H1 (cell line): Measurements from ENCODE around the gene GLDC. TPM values are rescaled to one million over a fixed set of nuclear protein-coding genes. Genes with fewer than 3 reads are reported as not detected.

Experiments
- CTCF ChIA-PET: fragments of 300-600 bp; sonication (Branson Sonifier 250); formaldehyde crosslinking; loops from one replicate; lab custom pipeline; 2021; ENCODE audit not compliant: partially characterized antibody; lab: Charles Lee
- POLR2A ChIA-PET: fragments of 300-600 bp; sonication (Branson Sonifier 250); formaldehyde crosslinking; loops from one replicate; lab custom pipeline; 2021; ENCODE audit warnings: inconsistent platforms; ENCODE audit not compliant: partially characterized antibody; lab: Charles Lee
- DNase-seq, 2 experiments: peaks; one replicate each; pipeline versions ENCODE4 v3.0.0 to v3.0.0-alpha.2; 2010 to 2022; ENCODE audit warnings: low spot score in 2 of 2, low read depth in 1 of 2, mixed read lengths in 1 of 2
- FAIRE-seq: peaks from 2 replicates; lab custom pipeline; 2011; peaks lifted over from hg19 to GRCh38; lab: Jason Lieb, UNC
- H2AFZ ChIP-seq: 2 replicates; pipeline ENCODE4 v1.8.1; 2012; ENCODE audit warnings: low read length, inconsistent platforms
- H2AK5ac ChIP-seq: 2 replicates; pipeline ENCODE4 v1.6.1; 2013; ENCODE audit warnings: low read depth, low read length
- H2BK120ac ChIP-seq: replicated peaks from 2 replicates; pipeline ENCODE3; 2013; ENCODE audit warnings: low read depth, low read length, inconsistent platforms
- H2BK12ac ChIP-seq: 2 replicates; pipeline ENCODE4 v1.6.1; 2013; ENCODE audit warnings: low read depth, low read length
- H2BK15ac ChIP-seq: 2 replicates; pipeline ENCODE4 v1.6.1; 2013; ENCODE audit warnings: low read length
- H2BK20ac ChIP-seq: 2 replicates; pipeline ENCODE4 v1.6.1; 2013; ENCODE audit warnings: low read length
- H2BK5ac ChIP-seq: 2 replicates; pipeline ENCODE4 v1.6.1; 2013; ENCODE audit warnings: low read depth, low read length
- H3K14ac ChIP-seq: 2 replicates; pipeline ENCODE4 v1.6.1; 2013; ENCODE audit warnings: inconsistent platforms; ENCODE audit not compliant: insufficient read length
- H3K18ac ChIP-seq: 2 replicates; pipeline ENCODE4 v1.6.1; 2013; ENCODE audit warnings: low read length; ENCODE audit errors: extremely low read depth
- H3K23ac ChIP-seq: 2 replicates; pipeline ENCODE4 v1.6.1; 2013; ENCODE audit warnings: inconsistent platforms; ENCODE audit not compliant: insufficient read length
- H3K23me2 ChIP-seq: 2 replicates; pipeline ENCODE4 v1.6.1; 2013; ENCODE audit warnings: low read depth, low read length
- H3K27ac ChIP-seq: 2 replicates; pipeline ENCODE4 v1.6.1; 2011; ENCODE audit warnings: low read depth, low read length, inconsistent platforms
- H3K27me3 ChIP-seq, 4 experiments: replicated peaks in 1 of 4; 1 replicate in 1 of 4; 2 replicates in 3 of 4; pipeline versions ENCODE4 v1.6.1 to v1.8.1; 2011 to 2013; ENCODE audit warnings: low read length in 3 of 4, mild to moderate bottlenecking in 3 of 4, inconsistent platforms in 2 of 4, mixed read lengths in 2 of 4, moderate library complexity in 1 of 4; ENCODE audit not compliant: control insufficient read depth in 3 of 4, insufficient read depth in 3 of 4; ENCODE audit errors: extremely low read depth in 1 of 4
- H3K36me3 ChIP-seq, 4 experiments: 2 replicates each; pipeline versions ENCODE4 v1.6.1 to v1.8.1; 2011 to 2013; ENCODE audit warnings: mild to moderate bottlenecking in 4 of 4, low read length in 3 of 4, moderate library complexity in 2 of 4, control low read depth in 1 of 4, inconsistent platforms in 1 of 4; ENCODE audit not compliant: insufficient read depth in 4 of 4, control insufficient read depth in 2 of 4
- H3K4ac ChIP-seq: replicated peaks from 2 replicates; pipeline ENCODE3; 2013; ENCODE audit warnings: low read length, low read depth, mixed read lengths, inconsistent platforms; ENCODE audit not compliant: insufficient read length
- H3K4me1 ChIP-seq, 4 experiments: replicated peaks in 1 of 4; 1 replicate in 1 of 4; 2 replicates in 3 of 4; pipeline versions ENCODE4 v1.6.1 to v1.8.1; 2011 to 2013; ENCODE audit warnings: low read length in 3 of 4, inconsistent platforms in 2 of 4, mixed read lengths in 1 of 4; ENCODE audit not compliant: insufficient read depth in 4 of 4, control insufficient read depth in 3 of 4
- H3K4me2 ChIP-seq, 2 experiments: 2 replicates each; pipeline versions ENCODE4 v1.6.1 to v1.8.1; 2011 to 2013; ENCODE audit warnings: low read depth in 2 of 2, low read length in 2 of 2, control low read depth in 1 of 2, inconsistent platforms in 1 of 2, mild to moderate bottlenecking in 1 of 2; ENCODE audit not compliant: insufficient read depth in 1 of 2
- H3K4me3 ChIP-seq, 4 experiments: fragments of 200-600, 300-600 bp in 1 of 4; sonication (generic), shearing (Covaris generic), sonication (Bioruptor Twin) in 1 of 4; 2 replicates each; pipeline versions ENCODE4 v1.5.1 to v1.8.1; 2011 to 2016; ENCODE audit warnings: low read length in 4 of 4, low read depth in 3 of 4, control low read depth in 2 of 4, inconsistent platforms in 2 of 4, mild to moderate bottlenecking in 2 of 4, mixed read lengths in 1 of 4, moderate library complexity in 1 of 4; ENCODE audit not compliant: insufficient read depth in 2 of 4; ENCODE audit errors: extremely low read depth in 1 of 4
- H3K56ac ChIP-seq: replicated peaks from 2 replicates; pipeline ENCODE3; 2013; ENCODE audit warnings: low read depth, mild to moderate bottlenecking, mixed read lengths, low read length, inconsistent platforms; ENCODE audit not compliant: insufficient read length
- H3K79me1 ChIP-seq: 2 replicates; pipeline ENCODE4 v1.6.1; 2013; ENCODE audit warnings: low read depth, low read length, control low read depth
- H3K79me2 ChIP-seq, 2 experiments: 2 replicates each; pipeline versions ENCODE4 v1.6.1 to v1.8.1; 2012 to 2013; ENCODE audit warnings: low read length in 2 of 2, mild to moderate bottlenecking in 2 of 2, inconsistent platforms in 1 of 2; ENCODE audit not compliant: insufficient read depth in 2 of 2, control insufficient read depth in 1 of 2
- H3K9ac ChIP-seq, 4 experiments: replicated peaks in 1 of 4; 1 replicate in 1 of 4; 2 replicates in 3 of 4; pipeline versions ENCODE4 v1.6.1 to v1.8.1; 2011 to 2013; ENCODE audit warnings: low read depth in 3 of 4, low read length in 3 of 4, control low read depth in 2 of 4, mild to moderate bottlenecking in 2 of 4, moderate library complexity in 2 of 4, inconsistent platforms in 1 of 4; ENCODE audit errors: extremely low read depth in 1 of 4
- H3K9me3 ChIP-seq, 2 experiments: 2 replicates each; pipeline versions ENCODE4 v1.6.1 to v1.8.1; 2012 to 2013; ENCODE audit warnings: mild to moderate bottlenecking in 2 of 2, moderate library complexity in 2 of 2, control low read depth in 1 of 2, inconsistent platforms in 1 of 2, low read depth in 1 of 2, low read length in 1 of 2, mixed read lengths in 1 of 2; ENCODE audit not compliant: insufficient read depth in 2 of 2
- H4K20me1 ChIP-seq, 2 experiments: replicated peaks in 1 of 2; 2 replicates each; pipeline versions ENCODE3 to v1.8.1; 2011 to 2013; ENCODE audit warnings: inconsistent platforms in 2 of 2, low read length in 2 of 2, mild to moderate bottlenecking in 1 of 2; ENCODE audit not compliant: insufficient read depth in 2 of 2, control insufficient read depth in 1 of 2
- H4K5ac ChIP-seq: 2 replicates; pipeline ENCODE4 v1.6.1; 2013; ENCODE audit warnings: low read length, low read depth, mixed read lengths, inconsistent platforms; ENCODE audit not compliant: insufficient read length
- H4K8ac ChIP-seq: 2 replicates; pipeline ENCODE4 v1.8.0; 2013; ENCODE audit warnings: mild to moderate bottlenecking, moderate library complexity, low read length, inconsistent platforms; ENCODE audit not compliant: insufficient read depth; ENCODE audit errors: extremely low read depth
- H4K91ac ChIP-seq: replicated peaks from 2 replicates; pipeline ENCODE3; 2013; ENCODE audit warnings: low read length, mixed read lengths, inconsistent platforms; ENCODE audit not compliant: insufficient read length
- ASH2L ChIP-seq: fragments of 200-600, 300-600 bp; sonication (generic); IDR thresholded peaks from one replicate; pipeline ENCODE4 v1.7.1; 2017; ENCODE audit warnings: low read length
- CEBPB ChIP-seq: IDR thresholded peaks from 2 replicates; pipeline ENCODE4 v1.6.1; 2012; ENCODE audit warnings: low read depth, low read length
- CREB1 ChIP-seq: IDR thresholded peaks from 2 replicates; pipeline ENCODE4 v1.6.1; 2012; ENCODE audit warnings: inconsistent platforms
- KDM1A ChIP-seq: fragments of 200-600, 300-600 bp; sonication (generic); IDR thresholded peaks from 2 replicates; pipeline ENCODE4 v1.7.1; 2016; ENCODE audit warnings: mild to moderate bottlenecking, low read length, borderline replicate concordance
- NRF1 ChIP-seq: IDR thresholded peaks from 2 replicates; pipeline ENCODE4 v1.6.1; 2011; ENCODE audit warnings: mild to moderate bottlenecking, low read depth, low read length, improper control_type of control experiment
- RXRA ChIP-seq: IDR thresholded peaks from 2 replicates; pipeline ENCODE4 v1.6.1; 2011; ENCODE audit warnings: low read depth, mild to moderate bottlenecking, low read length, moderate library complexity; ENCODE audit not compliant: insufficient read depth
- TAF7 ChIP-seq: optimal IDR thresholded peaks from 2 replicates; pipeline ENCODE3; 2011; ENCODE audit warnings: low read depth, mild to moderate bottlenecking, inconsistent platforms, low read length, moderate library complexity, borderline replicate concordance
- WGBS, 2 experiments: shearing (Covaris generic) in 1 of 2; methylation state at CpG; one replicate each; pipeline versions ENCODE4 v1.1.6 to v1.1.7; 2013 to 2015; ENCODE audit warnings: low lambda C conversion rate in 2 of 2, mixed read lengths in 2 of 2, inconsistent platforms in 1 of 2, low coverage in 1 of 2, missing lambda C conversion rate in 1 of 2; ENCODE audit not compliant: insufficient replicate concordance in 2 of 2, insufficient coverage in 1 of 2, insufficient read length in 1 of 2; ENCODE audit errors: extremely low coverage in 1 of 2, missing lambda C conversion rate in 1 of 2; 5-methylcytosine and 5-hydroxymethylcytosine counted together
- polyA plus RNA-seq, 7 experiments: library from polyadenylated mRNA; depleted of rRNA in 3 of 7; stranded (reverse) in 5 of 7; unstranded in 2 of 7; fragments of >200 nt in 5 of 7; fragments of 200-250 nt in 2 of 7; gene quantifications; 1 replicate in 5 of 7; 2 replicates in 1 of 7; 4 replicates in 1 of 7; pipeline versions ENCODE4 v1.2.1 to v1.2.3, GENCODE V29; 2011 to 2013; ENCODE audit warnings: missing spikeins in 2 of 7, mixed read lengths in 2 of 7
- total RNA-seq: library from RNA; stranded (reverse); fragmentation: NEBNext Ultra II Directional; extraction: Animal tissue kit (Norgen Biotek cat#: 25700); gene quantifications from 2 replicates; pipeline ENCODE4 v1.2.1, GENCODE V29; 2021

Gene GLDC
- total and polyA plus RNA-seq, 2 of the 8 experiments (the other 6 are each of a cell fraction or from before 2014, with no cell fraction given) = 48.8 to 101 TPM

DNA sequence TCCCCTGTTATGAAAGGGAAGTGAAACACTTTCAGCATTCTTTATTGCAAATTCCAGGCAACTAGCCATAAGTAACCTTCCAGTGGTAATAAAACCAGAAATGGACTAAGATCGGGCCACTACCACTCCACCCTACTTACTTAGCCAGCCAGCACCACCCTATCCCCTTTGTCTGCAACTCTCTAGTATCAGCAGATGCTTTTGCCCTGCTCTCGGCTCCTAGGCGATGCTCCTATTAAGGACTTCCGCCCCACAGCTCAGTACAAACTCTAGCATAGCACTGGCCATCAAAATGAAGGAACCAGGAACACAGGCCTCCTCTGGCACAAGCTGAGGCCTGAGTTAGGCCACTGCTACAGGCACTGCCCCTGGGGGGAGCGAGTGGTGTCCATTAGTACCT is 81.2 kb downstream of the GLDC start:
- no peaks in the 10 kb centered on the region for H3K4me1 ChIP-seq
- FAIRE-seq (no peak), DNase-seq (no peak)
- H3K79me1 ChIP-seq = no peaks in the 10 kb centered on the region
- no peak overlapping the region for H3K4me3 ChIP-seq
- POLR2A ChIA-PET = no interaction called here
- H2BK12ac ChIP-seq = no peak overlapping the region
- no peak overlapping the region for H4K91ac ChIP-seq
- no peak overlapping the region for H2BK15ac ChIP-seq
- H2AK5ac ChIP-seq = no peak overlapping the region
- H2BK5ac ChIP-seq = no peak overlapping the region
- no peak overlapping the region for H3K18ac ChIP-seq
- H4K20me1 ChIP-seq = no peaks in the 10 kb centered on the region
- 99% methylated on average over 5 of the region's 5 CpGs; no CpG with 5 or more reads in 1 of the 2 experiments for WGBS, 2 experiments
- no peak overlapping the region for H3K14ac ChIP-seq
- H3K36me3 ChIP-seq = peaks cover 0 to 9% (median 0%) of the 10 kb centered on the region in 4 experiments; a peak in 5 of 8 replicates
- H3K9me3 ChIP-seq = no peaks in the 10 kb centered on the region
- H2AFZ ChIP-seq = no peak overlapping the region
- H3K27ac ChIP-seq = no peak overlapping the region
- no peak overlapping the region for H3K9ac ChIP-seq
- H3K4me2 ChIP-seq = no peak overlapping the region
- H2BK120ac ChIP-seq = no peak overlapping the region
- H3K23ac ChIP-seq = no peak overlapping the region
- no peak overlapping the region for H2BK20ac ChIP-seq
- H3K79me2 ChIP-seq = no peaks in the 10 kb centered on the region
- no peak overlapping the region for H3K56ac ChIP-seq
- CTCF ChIA-PET = interaction anchor here (0.6 to 0.9 kb wide), 2 partner anchors 22 to 46 kb away, joined by 3 to 5 read pairs; no protein-coding TSS in a partner anchor
- no peak overlapping the region for H4K8ac ChIP-seq
- H4K5ac ChIP-seq = no peak overlapping the region
- no peaks in the 10 kb centered on the region for H3K23me2 ChIP-seq
- H3K27me3 ChIP-seq = no peaks in the 10 kb centered on the region
- no peak overlapping the region for H3K4ac ChIP-seq
- TF ChIP-seq CREB1 (no peak), TAF7 (no peak), CEBPB (no peak), ASH2L (no peak), RXRA (no peak), NRF1 (no peak), KDM1A (no peak)
